DMS53 (cell line): ENCODE results near the gene CTDSPL.

Source experiments
- DNase-seq: peaks from one replicate; lab custom pipeline; 2025; lab: John Stamatoyannopoulos, UW

The CTDSPL gene

GRCh38 chr3:37988931-37989525 is 127.3 kb downstream of the CTDSPL start:
- DNase-seq: no peak

DNA sequence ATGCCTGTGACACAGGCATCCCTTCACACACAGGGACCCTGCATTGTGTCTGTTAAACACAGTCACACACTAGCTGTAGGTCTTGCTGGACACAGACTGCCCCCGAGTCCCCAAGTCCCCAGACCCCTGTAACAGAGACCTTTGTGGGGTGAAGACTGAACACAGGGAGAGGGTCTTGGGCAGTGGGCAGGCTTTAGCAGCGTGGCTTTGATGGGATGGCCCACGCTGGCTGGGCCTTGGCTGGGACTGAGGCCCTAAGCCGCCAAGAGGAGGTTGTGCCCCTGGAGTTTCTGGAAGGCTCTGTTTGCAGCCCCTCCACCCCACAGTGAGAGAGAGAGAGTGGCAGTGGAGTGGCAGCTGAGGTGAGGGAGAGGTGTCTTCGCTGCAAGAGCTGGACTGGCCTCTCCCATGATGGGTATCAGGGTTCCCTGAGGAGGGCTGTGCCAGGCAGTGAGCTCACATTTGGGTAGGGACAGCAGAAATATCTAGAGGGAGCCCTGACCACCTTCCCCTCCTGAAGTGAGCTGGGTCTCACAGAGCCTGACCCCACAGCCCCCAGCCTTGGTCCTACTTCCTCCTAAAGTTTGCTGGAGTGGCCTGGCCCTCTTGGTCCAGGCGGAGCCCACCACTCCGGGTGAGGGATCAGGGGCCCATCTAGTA is 128.3 kb downstream of the CTDSPL start:
- no peak for DNase-seq

- no peak for DNase-seq
Measured at GRCh38 chr3:37990527-37990926, 128.8 kb downstream of the CTDSPL start, which contains the start of gene VILL. Gene VILL, plus strand, starts transcription at chr3:37990786. Its CDS starts 2,887 bp downstream, at chr3:37993673.

DNA sequence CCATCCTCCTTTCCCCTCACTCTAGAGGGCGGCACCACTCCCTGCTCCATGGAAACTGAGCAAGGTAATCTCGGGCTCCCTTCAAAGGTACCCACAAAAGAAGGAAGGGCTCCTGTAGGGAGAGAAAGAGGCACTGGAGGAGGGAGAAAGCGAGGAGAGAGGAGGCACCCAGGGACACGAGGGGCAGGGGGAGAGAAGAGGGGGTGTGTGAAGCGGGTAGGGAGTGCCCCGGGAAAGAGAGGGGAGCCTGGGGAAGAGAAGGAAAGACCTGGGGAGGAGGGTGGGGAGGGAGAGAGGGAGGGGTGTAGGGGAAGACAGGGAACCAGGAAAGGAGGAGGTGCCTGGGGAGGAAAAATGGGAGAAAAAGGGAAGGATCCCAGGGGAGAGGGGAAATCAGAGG is 129.4 kb downstream of the CTDSPL start:
- no peak for DNase-seq

- no peak for DNase-seq
Measured at GRCh38 chr3:37991823-37992222, 130.1 kb downstream of the CTDSPL start.

DNA sequence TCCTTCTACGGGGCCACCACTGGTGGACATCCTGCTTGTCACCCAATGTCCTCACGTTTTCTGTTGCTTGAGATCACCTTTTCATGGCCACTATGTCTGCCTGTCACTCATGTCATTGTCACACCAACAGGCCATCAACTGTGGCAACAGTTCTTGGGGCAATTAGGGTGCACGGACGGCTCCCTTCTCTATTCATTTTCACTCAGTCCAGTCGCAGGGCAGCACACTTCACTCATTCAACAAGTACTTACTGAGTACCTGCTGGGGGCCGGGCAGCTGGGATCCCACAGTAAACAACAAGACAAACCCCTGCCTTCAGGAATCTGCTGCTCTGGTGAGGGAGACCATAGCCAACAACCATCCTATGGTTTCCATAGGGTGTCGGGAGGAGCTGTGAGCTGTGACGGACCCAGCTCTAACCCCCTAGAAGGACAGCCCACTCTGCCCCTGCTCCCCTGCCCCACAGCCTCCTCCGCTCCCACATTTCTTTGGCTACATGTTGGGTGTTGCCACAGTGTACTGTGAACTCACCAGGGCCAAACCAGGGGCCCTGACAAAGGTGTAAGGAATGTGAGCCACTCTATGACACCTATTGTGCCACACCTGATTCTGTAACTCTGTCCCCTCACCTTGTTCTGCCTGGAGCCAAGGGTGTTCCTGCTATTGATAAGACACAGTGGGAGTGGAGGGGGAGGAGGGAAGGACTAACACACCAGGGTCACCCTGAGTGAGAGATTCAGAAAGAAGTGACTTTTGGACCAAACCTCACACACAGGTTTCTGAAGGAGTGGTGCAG is 130.8 kb downstream of the CTDSPL start:
- DNase-seq: no peak

- DNase-seq: no peak
Measured at GRCh38 chr3:37993067-37993455, 131.4 kb downstream of the CTDSPL start.

DNA sequence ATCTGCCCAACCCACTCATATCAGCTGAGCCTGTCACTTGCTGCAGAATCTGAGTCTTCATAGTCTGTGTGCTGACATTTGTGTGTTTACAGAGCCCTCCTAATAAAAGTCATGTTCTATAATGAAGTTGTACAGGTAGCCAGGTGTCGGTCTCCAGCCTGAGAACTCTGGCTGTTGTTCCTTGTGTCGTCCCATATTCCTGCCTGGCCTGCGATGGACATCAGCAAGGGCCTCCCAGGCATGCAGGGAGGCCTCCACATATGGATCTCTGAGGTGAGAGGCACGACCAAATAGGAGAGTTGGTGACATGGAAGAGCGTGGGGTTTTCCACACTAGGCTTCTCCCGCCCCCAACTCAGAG is 131.8 kb downstream of the CTDSPL start:
- no peak for DNase-seq

DNA sequence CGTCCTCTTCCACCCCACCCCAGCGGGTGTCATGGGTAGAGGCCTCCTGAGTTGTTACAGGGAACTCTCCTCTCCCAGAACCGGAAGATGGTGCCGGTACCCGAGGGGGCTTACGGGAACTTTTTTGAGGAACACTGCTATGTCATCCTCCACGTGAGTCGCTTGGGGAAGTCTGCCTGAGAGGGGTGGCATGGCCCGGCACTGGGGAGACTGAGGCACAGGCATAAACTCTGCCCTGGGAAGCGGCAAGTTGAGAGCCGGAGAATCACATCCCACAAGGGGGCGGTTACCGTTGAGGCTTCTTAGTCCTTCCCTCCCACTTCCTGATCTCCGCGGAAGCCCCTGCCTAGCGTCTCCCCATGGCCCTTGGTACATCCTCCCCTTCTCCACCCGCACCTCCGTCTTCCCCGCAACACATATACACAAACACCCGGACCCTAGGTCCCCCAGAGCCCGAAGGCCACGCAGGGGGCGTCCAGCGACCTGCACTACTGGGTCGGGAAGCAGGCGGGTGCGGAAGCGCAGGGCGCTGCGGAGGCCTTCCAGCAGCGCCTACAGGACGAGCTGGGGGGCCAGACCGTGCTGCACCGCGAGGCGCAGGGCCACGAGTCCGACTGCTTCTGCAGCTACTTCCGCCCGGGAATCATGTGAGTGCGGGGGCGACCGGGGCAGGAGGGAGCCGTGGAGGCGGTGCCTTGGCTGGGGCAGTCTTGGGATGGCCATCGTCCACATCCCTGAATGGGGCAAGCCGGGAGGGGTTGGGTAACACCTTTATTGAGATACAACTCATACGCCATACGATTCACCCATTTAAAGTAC is 132.3 kb downstream of the CTDSPL start:
- DNase-seq: no peak

- no peak for DNase-seq
Measured at GRCh38 chr3:37994639-37994972, 132.9 kb downstream of the CTDSPL start.

DNA sequence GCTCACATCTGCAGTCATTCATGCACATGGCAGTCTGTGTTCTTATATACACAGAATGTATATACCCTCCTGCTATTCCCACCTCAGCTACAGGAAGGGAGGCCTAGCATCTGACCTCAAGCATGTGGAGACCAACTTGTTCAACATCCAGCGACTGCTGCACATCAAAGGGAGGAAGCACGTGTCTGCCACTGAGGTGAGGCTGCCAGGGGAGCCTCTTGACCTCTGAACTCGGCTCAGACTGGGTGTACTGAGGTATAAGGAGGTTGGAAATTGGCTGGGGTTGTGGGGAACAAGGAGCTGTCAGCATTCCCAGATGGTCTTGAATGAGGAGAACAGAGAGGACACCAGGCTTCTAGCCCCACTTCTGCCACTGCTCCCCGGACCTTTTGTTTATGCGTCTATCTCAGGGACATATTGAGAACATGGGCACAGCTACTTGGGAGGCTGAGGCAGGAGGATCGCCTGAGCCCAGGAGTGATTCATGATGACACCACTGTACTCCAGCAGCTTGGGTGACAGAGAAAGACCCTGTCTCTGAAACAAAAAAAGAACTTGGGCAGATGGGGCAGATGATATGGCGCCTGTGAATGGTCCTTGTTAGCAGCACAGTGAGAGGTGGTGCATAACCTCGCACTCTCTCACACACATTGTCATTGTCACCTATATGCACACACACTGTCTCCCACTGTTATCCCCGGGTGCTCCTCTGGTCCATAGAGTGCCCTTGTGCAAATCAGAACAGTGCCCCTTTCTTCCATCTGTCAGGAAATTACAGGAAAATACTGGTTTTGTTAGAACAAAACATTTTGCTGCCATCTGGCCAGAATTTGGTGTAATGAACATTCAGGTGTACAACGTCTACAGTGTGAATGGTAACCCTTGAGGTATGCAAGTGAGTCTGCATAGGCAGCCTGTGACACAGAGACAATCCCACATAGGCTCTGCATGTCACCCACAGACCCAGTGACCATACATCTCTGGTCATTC is 134.3 kb downstream of the CTDSPL start:
- DNase-seq: no peak

DNA sequence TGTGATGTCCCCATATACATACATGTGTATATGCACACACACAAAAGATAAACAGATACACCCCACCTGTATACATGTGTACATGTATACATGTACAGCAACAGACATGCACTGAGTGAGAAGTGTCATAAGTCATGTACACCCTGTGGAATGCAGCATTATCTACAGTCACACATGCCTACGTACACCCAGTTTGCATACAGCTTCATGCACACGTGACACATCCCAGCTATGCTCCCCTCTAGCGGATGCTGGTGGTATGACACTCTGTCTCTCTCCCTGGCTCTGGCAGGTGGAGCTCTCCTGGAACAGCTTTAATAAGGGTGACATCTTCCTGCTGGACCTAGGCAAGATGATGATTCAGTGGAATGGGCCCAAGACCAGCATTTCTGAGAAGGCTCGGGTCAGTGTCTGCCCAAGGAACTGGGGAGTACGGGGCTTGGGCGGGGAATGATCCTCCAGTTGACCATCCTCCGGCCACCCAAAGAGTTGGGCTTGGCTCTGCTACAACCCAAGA is 135.2 kb downstream of the CTDSPL start:
- peak; percentile 75 for DNase-seq

DNA sequence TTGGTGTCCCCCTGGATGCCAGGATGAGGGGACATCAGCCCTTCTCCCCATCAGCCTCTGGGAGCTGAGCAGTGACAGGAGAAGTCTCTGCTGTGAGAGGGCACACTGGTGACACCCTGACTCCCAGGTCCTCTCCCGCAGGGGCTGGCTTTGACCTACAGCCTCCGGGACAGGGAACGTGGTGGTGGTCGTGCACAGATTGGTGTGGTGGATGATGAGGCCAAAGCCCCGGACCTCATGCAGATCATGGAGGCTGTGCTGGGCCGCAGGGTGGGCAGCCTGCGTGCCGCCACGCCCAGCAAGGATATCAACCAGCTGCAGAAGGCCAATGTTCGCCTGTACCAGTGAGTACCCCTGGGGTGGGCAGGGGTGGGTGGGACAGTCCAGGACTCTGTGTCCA is 135.7 kb downstream of the CTDSPL start:
- no peak for DNase-seq

DNA sequence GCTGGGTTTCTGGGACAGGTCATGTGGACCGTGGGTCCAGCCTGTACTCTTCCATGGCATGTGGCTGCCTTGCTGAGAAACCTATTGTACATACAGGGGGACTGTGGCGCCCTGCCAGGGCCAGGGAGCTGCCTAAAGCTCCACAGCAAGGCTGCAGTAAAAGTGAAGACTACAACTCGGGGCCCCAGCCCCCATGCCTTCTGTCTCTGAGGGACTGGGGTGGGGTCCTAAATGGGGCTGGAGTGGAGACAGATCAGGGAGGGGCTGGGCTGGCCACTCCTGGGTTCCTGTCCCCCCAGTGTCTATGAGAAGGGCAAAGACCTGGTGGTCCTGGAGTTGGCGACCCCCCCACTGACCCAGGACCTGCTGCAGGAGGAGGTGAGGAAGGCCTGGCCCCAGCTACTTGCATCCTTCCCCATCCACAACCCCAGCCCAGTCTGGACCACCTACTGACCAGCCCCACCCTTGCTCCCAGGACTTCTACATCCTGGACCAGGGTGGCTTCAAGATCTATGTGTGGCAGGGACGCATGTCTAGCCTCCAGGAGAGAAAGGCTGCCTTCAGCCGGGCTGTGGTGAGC is 136.2 kb downstream of the CTDSPL start:
- DNase-seq: no peak

DNA sequence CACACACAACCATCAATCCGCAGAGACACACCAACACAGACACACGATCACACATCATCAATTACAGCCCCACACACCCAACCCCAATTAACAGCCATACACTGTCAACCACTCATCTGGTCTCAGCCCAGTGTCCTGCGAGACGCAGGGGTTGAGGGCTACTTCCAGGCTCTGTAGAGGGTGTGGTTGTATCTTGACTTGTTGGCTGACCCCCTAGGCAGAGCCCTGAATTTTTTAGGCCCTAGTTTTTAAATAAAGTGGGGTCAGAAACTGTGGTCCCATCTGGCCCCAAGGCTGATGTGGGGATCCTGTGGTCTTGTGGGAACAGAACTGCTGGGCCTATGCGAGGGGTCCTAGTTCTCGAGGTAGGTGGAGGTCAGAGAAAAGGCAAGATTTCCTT is 138.2 kb downstream of the CTDSPL start:
- no peak for DNase-seq

GRCh38 chr3:38000242-38000916 is 138.7 kb downstream of the CTDSPL start:
- no peak for DNase-seq

DNA sequence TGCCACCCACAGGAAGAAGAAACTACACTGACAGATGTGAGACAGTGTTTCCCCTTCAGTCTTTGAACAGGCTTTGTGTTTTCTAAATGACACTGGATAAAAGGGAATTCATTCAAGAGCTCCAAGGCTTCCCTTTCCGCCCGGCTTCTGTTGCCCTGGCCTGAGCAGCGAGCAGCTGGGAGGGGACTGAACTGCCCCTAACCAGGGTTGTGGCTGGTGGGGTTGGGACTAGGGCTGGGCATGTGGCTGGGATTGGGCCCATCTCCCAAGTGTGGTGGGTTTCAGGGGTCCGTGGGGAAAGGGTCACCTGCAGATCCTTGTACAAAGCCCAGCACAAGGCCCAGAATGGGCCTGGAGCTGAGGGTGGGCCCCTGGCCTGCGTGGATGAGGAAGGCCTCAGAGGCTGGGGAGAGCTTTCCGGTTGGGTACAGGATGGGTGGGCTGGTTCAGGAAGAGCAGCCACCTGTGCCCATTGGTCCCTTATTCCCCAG is 139.3 kb downstream of the CTDSPL start:
- no peak for DNase-seq

GRCh38 chr3:38001456-38002081 is 139.9 kb downstream of the CTDSPL start:
- peak; percentile 42 for DNase-seq

GRCh38 chr3:38002291-38002876 is 140.7 kb downstream of the CTDSPL start:
- DNase-seq: no peak
